Posterior vena cava (tissue), 2 donors: Measurements from ENCODE around the gene PTPRN2. TPM values are rescaled to one million over a fixed set of nuclear protein-coding genes. Genes with fewer than 3 reads are reported as not detected.
"Not testable (repeated sequence)": the region's sequence is repeated elsewhere in the genome, so short reads cannot be mapped to it uniquely, and the experiment has no call there.

Experiments used
- DNase-seq: peaks from one replicate; pipeline ENCODE4 v3.0.0-alpha.2; 2020; ENCODE audit warnings: low spot score
- intact Hi-C, 2 donors: fragments of 100-400 bp; cut with DNase I; formaldehyde crosslinking; loops; one replicate each; pipeline versions ENCODE4 v1.14.1 to v1.14.2; 2022 to 2023
- total RNA-seq, 2 donors: library from RNA; stranded (reverse); fragmentation: NEBNext Ultra II Directional; extraction: Animal tissue kit (Norgen Biotek cat#: 25700); gene quantifications; one replicate each; pipeline ENCODE4 v1.2.1, GENCODE V29; 2021
- donor health status: DM: yes; HTN: yes; CAD: no.
- donor health status: DM: yes; HTN: yes; CAD: no.

The PTPRN2 gene
- total RNA-seq, 2 donors from 2014 or later = 1.6 to 2.8 TPM

- intact Hi-C loops = no loop called here
- DNase-seq = no peak
Measured at GRCh38 chr7:158186864-158187693, 400.5 kb downstream of the PTPRN2 start.

- intact Hi-C loops = no loop called here
- DNase-seq = no peak
Measured at GRCh38 chr7:158186406-158186805, 401.2 kb downstream of the PTPRN2 start.

GRCh38 chr7:158185653-158186052, 402.0 kb downstream of the PTPRN2 start:
- no peak for DNase-seq
- intact Hi-C loops = no loop called here

- intact Hi-C loops = no loop called here
- no peak for DNase-seq
Measured at GRCh38 chr7:158183431-158183830, 404.2 kb downstream of the PTPRN2 start.

- no peak for DNase-seq
- intact Hi-C loops = no loop called here
Measured at GRCh38 chr7:158176561-158177173, 411.0 kb downstream of the PTPRN2 start.

- DNase-seq = no peak
- intact Hi-C loops = no loop called here
Measured at GRCh38 chr7:158175779-158176178, 411.8 kb downstream of the PTPRN2 start.

- DNase-seq = no peak
- intact Hi-C loops = no loop called here
Measured at GRCh38 chr7:158174947-158175346, 412.7 kb downstream of the PTPRN2 start.

- intact Hi-C loops = no loop called here
Measured at GRCh38 chr7:158167373-158167772, 420.2 kb downstream of the PTPRN2 start.

GRCh38 chr7:158166386-158167340, 421.0 kb downstream of the PTPRN2 start:
- DNase-seq = no peak
- intact Hi-C loops = no loop called here

More at GRCh38 chr7:158167373-158167772, 420.2 kb downstream of the PTPRN2 start:
- DNase-seq = no peak

- intact Hi-C loops = loop anchor here in 1 of 2 donors (1.0 kb wide), 1 partner anchor 28 kb away; no protein-coding TSS in a partner anchor
- DNase-seq = no peak
Measured at GRCh38 chr7:158165711-158166110, 421.9 kb downstream of the PTPRN2 start.

GRCh38 chr7:158164101-158165095, 423.2 kb downstream of the PTPRN2 start:
- intact Hi-C loops = loop anchor here in 1 of 2 donors (1.0 kb wide), 1 partner anchor 29 kb away; no protein-coding TSS in a partner anchor

GRCh38 chr7:158161194-158161593, 426.4 kb downstream of the PTPRN2 start:
- intact Hi-C loops = no loop called here

More at GRCh38 chr7:158164101-158165095, 423.2 kb downstream of the PTPRN2 start:
- no peak for DNase-seq

GRCh38 chr7:158160199-158160598, 427.4 kb downstream of the PTPRN2 start:
- no peak for DNase-seq
- intact Hi-C loops = no loop called here

More at GRCh38 chr7:158161194-158161593, 426.4 kb downstream of the PTPRN2 start:
- DNase-seq = no peak

GRCh38 chr7:158157460-158157859, 430.2 kb downstream of the PTPRN2 start:
- DNase-seq = peak; percentile 65
- intact Hi-C loops = no loop called here

- intact Hi-C loops = not testable (repeated sequence)
- peak; percentile 94 for DNase-seq
Measured at GRCh38 chr7:158151273-158151672, 436.4 kb downstream of the PTPRN2 start.

- DNase-seq = no peak
- intact Hi-C loops = no loop called here
Measured at GRCh38 chr7:158150234-158150633, 437.4 kb downstream of the PTPRN2 start.

GRCh38 chr7:158147431-158147830, 440.2 kb downstream of the PTPRN2 start:
- intact Hi-C loops, DNase-seq: not testable (repeated sequence)

- intact Hi-C loops = no loop called here
Measured at GRCh38 chr7:158145370-158145769, 442.3 kb downstream of the PTPRN2 start.

More at GRCh38 chr7:158145370-158145769, 442.3 kb downstream of the PTPRN2 start:
- DNase-seq = no peak
